Activated CD4-positive, alpha-beta memory T cell treated with anti-CD3 and anti-CD28 coated beads, Interleukin-2, amount 10 ng/mL, durations not matched to agents 7 days and 5 days (primary cell): ENCODE results near the gene YKT6. TPM values are rescaled to one million over a fixed set of nuclear protein-coding genes. Genes with fewer than 3 reads are reported as not detected.

Experiments used
- CTCF ChIA-PET: fragments of 350-600 bp; sonication (Branson Sonifier 250); formaldehyde crosslinking; loops from one replicate; lab custom pipeline; 2021; ENCODE audit warnings: antibody characterized with exemption, inconsistent platforms; lab: Charles Lee
- POLR2A ChIA-PET: fragments of 350-600 bp; sonication (Branson Sonifier 250); formaldehyde crosslinking; loops from one replicate; lab custom pipeline; 2021; ENCODE audit warnings: antibody characterized with exemption; lab: Charles Lee
- DNase-seq: peaks from one replicate; pipeline ENCODE4 v3.0.0-alpha.2; 2020
- H3K27ac Mint-ChIP-seq: one replicate; pipeline ENCODE4 v1.8.0; 2021; ENCODE audit warnings: mild to moderate bottlenecking, mixed read lengths
- H3K27me3 Mint-ChIP-seq: one replicate; pipeline ENCODE4 v1.8.0; 2021; ENCODE audit warnings: mixed read lengths
- H3K36me3 Mint-ChIP-seq: one replicate; pipeline ENCODE4 v1.8.0; 2021; ENCODE audit warnings: low read depth, mixed read lengths
- H3K4me1 Mint-ChIP-seq: one replicate; pipeline ENCODE4 v1.8.0; 2021; ENCODE audit warnings: mixed read lengths
- H3K4me3 Mint-ChIP-seq: one replicate; pipeline ENCODE4 v1.8.0; 2021; ENCODE audit warnings: mild to moderate bottlenecking, mixed read lengths
- H3K9me3 Mint-ChIP-seq: one replicate; pipeline ENCODE4 v1.8.0; 2021; ENCODE audit warnings: mixed read lengths
- total RNA-seq, 2 experiments: library from RNA; stranded (reverse); gene quantifications; one replicate each; pipeline ENCODE4 v1.2.3, GENCODE V29; 2021

The YKT6 gene
- total RNA-seq, 2 experiments from 2014 or later: 59.1 to 60.9 TPM

- Mint-ChIP-seq H3K27me3 (no peaks in the 10 kb centered on the region), H3K27ac (no peak overlapping the region), H3K9me3 (no peaks in the 10 kb centered on the region), H3K4me3 (no peak overlapping the region), H3K4me1 (no peaks in the 10 kb centered on the region), H3K36me3 (no peaks in the 10 kb centered on the region)
- ChIA-PET POLR2A (no interaction called here), CTCF (interaction anchor here (0.5 to 1.8 kb wide), 13 partner anchors 11 to 334 kb away, joined by 3 to 29 read pairs (median 4); partner anchors contain the start of genes DDX56 and YKT6)
- DNase-seq: no peak
Measured at GRCh38 chr7:44240376-44240775, 39.6 kb downstream of the YKT6 start.

- no peak overlapping the region for H3K4me3 Mint-ChIP-seq
- DNase-seq: peak; percentile 70
- no peaks in the 10 kb centered on the region for H3K4me1 Mint-ChIP-seq
- CTCF ChIA-PET: interaction anchor here (0.5 to 1.8 kb wide), 17 partner anchors 8 to 333 kb away, joined by 3 to 29 read pairs (median 4); partner anchors contain the start of genes DDX56 and YKT6
- H3K36me3 Mint-ChIP-seq: no peaks in the 10 kb centered on the region
- POLR2A ChIA-PET: no interaction called here
- H3K27me3 Mint-ChIP-seq: no peaks in the 10 kb centered on the region
- H3K9me3 Mint-ChIP-seq: no peaks in the 10 kb centered on the region
- peak overlapping the region; percentile 31 for H3K27ac Mint-ChIP-seq
Measured at GRCh38 chr7:44240983-44241510, 40.3 kb downstream of the YKT6 start.

- no peaks in the 10 kb centered on the region for H3K36me3 Mint-ChIP-seq
- ChIA-PET CTCF (interaction anchor here (0.5 to 1.8 kb wide), 6 partner anchors 228 to 323 kb away, joined by 3 to 29 read pairs (median 5); no protein-coding TSS in a partner anchor), POLR2A (no interaction called here)
- H3K4me3 Mint-ChIP-seq: no peak overlapping the region
- no peaks in the 10 kb centered on the region for H3K27me3 Mint-ChIP-seq
- no peak overlapping the region for H3K27ac Mint-ChIP-seq
- DNase-seq: no peak
- H3K9me3 Mint-ChIP-seq: no peaks in the 10 kb centered on the region
- H3K4me1 Mint-ChIP-seq: no peaks in the 10 kb centered on the region
Measured at GRCh38 chr7:44242091-44242490, 41.3 kb downstream of the YKT6 start.

GRCh38 chr7:44244282-44244681 lies 43.5 kb downstream of the YKT6 start:
- no peak overlapping the region for H3K27ac Mint-ChIP-seq
- no peaks in the 10 kb centered on the region for H3K36me3 Mint-ChIP-seq
- no peaks in the 10 kb centered on the region for H3K27me3 Mint-ChIP-seq
- ChIA-PET CTCF (interaction anchor here (1.2 kb wide), 1 partner anchor 104 kb away, joined by 3 read pairs; no protein-coding TSS in a partner anchor), POLR2A (no interaction called here)
- DNase-seq: peak; percentile 31
- H3K9me3 Mint-ChIP-seq: no peaks in the 10 kb centered on the region
- no peak overlapping the region for H3K4me3 Mint-ChIP-seq
- no peaks in the 10 kb centered on the region for H3K4me1 Mint-ChIP-seq

- H3K4me3 Mint-ChIP-seq: no peak overlapping the region
- CTCF ChIA-PET: no interaction called here
- no peak overlapping the region for H3K27ac Mint-ChIP-seq
- no peaks in the 10 kb centered on the region for H3K4me1 Mint-ChIP-seq
- POLR2A ChIA-PET: no interaction called here
- H3K9me3 Mint-ChIP-seq: no peaks in the 10 kb centered on the region
- H3K36me3 Mint-ChIP-seq: no peaks in the 10 kb centered on the region
- no peaks in the 10 kb centered on the region for H3K27me3 Mint-ChIP-seq
- DNase-seq: no peak
Measured at GRCh38 chr7:44246396-44247113, 45.8 kb downstream of the YKT6 start.

- Mint-ChIP-seq H3K27me3 (no peaks in the 10 kb centered on the region), H3K36me3 (no peaks in the 10 kb centered on the region), H3K9me3 (no peaks in the 10 kb centered on the region), H3K4me1 (no peaks in the 10 kb centered on the region), H3K27ac (no peak overlapping the region), H3K4me3 (no peak overlapping the region)
- CTCF ChIA-PET: no interaction called here
- DNase-seq: no peak
- POLR2A ChIA-PET: no interaction called here
Measured at GRCh38 chr7:44247868-44248651, 47.3 kb downstream of the YKT6 start.

- H3K27me3 Mint-ChIP-seq: no peaks in the 10 kb centered on the region
- H3K27ac Mint-ChIP-seq: no peak overlapping the region
- H3K9me3 Mint-ChIP-seq: peaks cover 2% of the 10 kb centered on the region
- H3K4me3 Mint-ChIP-seq: no peak overlapping the region
- POLR2A ChIA-PET: interaction anchor here (0.5 kb wide), 1 partner anchor 186 kb away, joined by 3 read pairs; no protein-coding TSS in a partner anchor
- no peaks in the 10 kb centered on the region for H3K36me3 Mint-ChIP-seq
- CTCF ChIA-PET: interaction anchor here (0.7 kb wide), 1 partner anchor 8 kb away, joined by 3 read pairs; no protein-coding TSS in a partner anchor
- no peaks in the 10 kb centered on the region for H3K4me1 Mint-ChIP-seq
- no peak for DNase-seq
Measured at GRCh38 chr7:44249639-44250234, 49.0 kb downstream of the YKT6 start.

GRCh38 chr7:44251269-44251668 lies 50.5 kb downstream of the YKT6 start:
- Mint-ChIP-seq H3K9me3 (peaks cover 4% of the 10 kb centered on the region), H3K36me3 (no peaks in the 10 kb centered on the region), H3K4me1 (no peaks in the 10 kb centered on the region), H3K27me3 (no peaks in the 10 kb centered on the region), H3K27ac (no peak overlapping the region), H3K4me3 (no peak overlapping the region)
- no peak for DNase-seq
- CTCF ChIA-PET: interaction anchor here (0.9 to 1.1 kb wide), 2 partner anchors 11 to 211 kb away, joined by 3 to 4 read pairs; no protein-coding TSS in a partner anchor
- POLR2A ChIA-PET: no interaction called here

- no peaks in the 10 kb centered on the region for H3K36me3 Mint-ChIP-seq
- H3K27me3 Mint-ChIP-seq: no peaks in the 10 kb centered on the region
- no peak overlapping the region for H3K27ac Mint-ChIP-seq
- H3K4me3 Mint-ChIP-seq: no peak overlapping the region
- H3K9me3 Mint-ChIP-seq: peaks cover 4% of the 10 kb centered on the region
- no peak for DNase-seq
- H3K4me1 Mint-ChIP-seq: no peaks in the 10 kb centered on the region
- ChIA-PET POLR2A (no interaction called here), CTCF (interaction anchor here (1.1 kb wide), 1 partner anchor 11 kb away, joined by 3 read pairs; no protein-coding TSS in a partner anchor)
Measured at GRCh38 chr7:44251881-44252280, 51.1 kb downstream of the YKT6 start.

- H3K4me1 Mint-ChIP-seq: peaks cover 29% of the 10 kb centered on the region
- DNase-seq: no peak
- H3K4me3 Mint-ChIP-seq: no peak overlapping the region
- ChIA-PET POLR2A (interaction anchor here (3.7 kb wide), 1 partner anchor 233 kb away, joined by 20 read pairs; the partner anchor contains the start of gene NUDCD3), CTCF (no interaction called here)
- peaks cover 4% of the 10 kb centered on the region for H3K9me3 Mint-ChIP-seq
- no peaks in the 10 kb centered on the region for H3K27me3 Mint-ChIP-seq
- no peak overlapping the region for H3K27ac Mint-ChIP-seq
- no peaks in the 10 kb centered on the region for H3K36me3 Mint-ChIP-seq
Measured at GRCh38 chr7:44256459-44256858, 55.7 kb downstream of the YKT6 start.

GRCh38 chr7:44257213-44257612 lies 56.4 kb downstream of the YKT6 start:
- H3K27me3 Mint-ChIP-seq: no peaks in the 10 kb centered on the region
- H3K9me3 Mint-ChIP-seq: peaks cover 4% of the 10 kb centered on the region
- ChIA-PET POLR2A (interaction anchor here (0.8 to 3.7 kb wide), 4 partner anchors 134 to 316 kb away, joined by 3 to 20 read pairs (median 6); partner anchors contain the start of genes DDX56, NUDCD3 and POLD2), CTCF (interaction anchor here (0.7 to 1.9 kb wide), 6 partner anchors 16 to 308 kb away, joined by 3 to 13 read pairs (median 4); partner anchors contain the start of genes NUDCD3 and YKT6)
- H3K27ac Mint-ChIP-seq: peak overlapping the region; percentile 93
- H3K36me3 Mint-ChIP-seq: no peaks in the 10 kb centered on the region
- DNase-seq: no peak
- H3K4me1 Mint-ChIP-seq: peaks cover 29% of the 10 kb centered on the region
- H3K4me3 Mint-ChIP-seq: no peak overlapping the region
